Gastroesophageal sphincter (tissue), 3 donors: ENCODE measurements around the gene GPR132.

ENCODE experiments used
- CTCF ChIP-seq, 4 experiments: fragments of 200-600 bp in 2 of 4; fragments of 450-650 bp in 2 of 4; sonication (generic) in 1 of 4; IDR thresholded peaks; one replicate each; pipeline ENCODE4 v1.5.1; 2017 to 2019; ENCODE audit warnings: antibody characterized with exemption in 4 of 4, mild to moderate bottlenecking in 2 of 4, moderate library complexity in 2 of 4
- EP300 ChIP-seq: sonication (generic); formaldehyde crosslinking; IDR thresholded peaks from one replicate; pipeline ENCODE4 v1.6.1; 2017; ENCODE audit warnings: antibody characterized with exemption, mild to moderate bottlenecking
- POLR2A ChIP-seq, 2 donors: fragments of 450-650 bp; IDR thresholded peaks; one replicate each; pipeline ENCODE4 v1.6.1; 2017; ENCODE audit warnings: antibody characterized with exemption in 2 of 2, mild to moderate bottlenecking in 2 of 2, moderate library complexity in 1 of 2
- POLR2AphosphoS5 ChIP-seq: sonication (generic); formaldehyde crosslinking; IDR thresholded peaks from one replicate; pipeline ENCODE4 v1.6.1; 2017; ENCODE audit warnings: antibody characterized with exemption

GRCh38 chr14:105014631-105015030, 50.6 kb downstream of the GPR132 start:
- TF ChIP-seq CTCF (IDR thresholded peaks at IDR 0.05) (no peak), EP300 (no peak), POLR2AphosphoS5 (no peak), POLR2A (IDR thresholded peaks at IDR 0.05) (no peak)
